Activated CD4-positive, alpha-beta T cell treated with anti-CD3 and anti-CD28 coated beads, Interleukin-2, amount 50 U/mL, for 24 hours (primary cell): Measurements from ENCODE around the gene RIOK2.
"Not testable (repeated sequence)": the region's sequence is repeated elsewhere in the genome, so short reads cannot be mapped to it uniquely, and the experiment has no call there.

Experiments
- DNase-seq, 2 donors: peaks; one replicate each; pipeline ENCODE4 v3.0.0-alpha.2; 2020; ENCODE audit warnings: low read depth in 1 of 2, low spot score in 1 of 2

RIOK2 gene

GRCh38 chr5:97171703-97172102, 11.3 kb downstream of the RIOK2 start:
- DNase-seq, result no peak

GRCh38 chr5:97167435-97167834, 15.6 kb downstream of the RIOK2 start:
- DNase-seq, result no peak

- no peak for DNase-seq
These were observed 17.3 kb downstream of the RIOK2 start for GRCh38 chr5:97165726-97166125.

- no peak for DNase-seq
These were observed 18.2 kb downstream of the RIOK2 start for GRCh38 chr5:97164846-97165245.

- DNase-seq, result no peak
These were observed 19.2 kb downstream of the RIOK2 start for GRCh38 chr5:97163790-97164285.

GRCh38 chr5:97163360-97163764, 19.7 kb downstream of the RIOK2 start:
- DNase-seq, result no peak

GRCh38 chr5:97162045-97162444, 21.0 kb downstream of the RIOK2 start:
- peak in 1 of 2 donors; percentile 51 for DNase-seq

GRCh38 chr5:97157689-97158088, 25.4 kb downstream of the RIOK2 start:
- DNase-seq, result no peak

- DNase-seq, result no peak
These were observed 31.7 kb downstream of the RIOK2 start for GRCh38 chr5:97151370-97151769.

GRCh38 chr5:97150401-97150800, 32.6 kb downstream of the RIOK2 start:
- no peak for DNase-seq

- DNase-seq, result no peak
These were observed 33.3 kb downstream of the RIOK2 start for GRCh38 chr5:97149709-97150108.

GRCh38 chr5:97148288-97148687, 34.8 kb downstream of the RIOK2 start:
- no peak for DNase-seq

GRCh38 chr5:97143704-97144103, 39.3 kb downstream of the RIOK2 start:
- DNase-seq, result no peak

GRCh38 chr5:97142521-97143254, 40.4 kb downstream of the RIOK2 start, which contains the start of gene LIX1:
Gene LIX1 (minus strand): TSS chr5:97142611. CDS start chr5:97142576, 35 bp downstream.
- no peak for DNase-seq

- no peak for DNase-seq
These were observed 41.5 kb downstream of the RIOK2 start for GRCh38 chr5:97141539-97141938.

- DNase-seq, result no peak
These were observed 42.0 kb downstream of the RIOK2 start for GRCh38 chr5:97141031-97141430.

- not testable (repeated sequence) for DNase-seq
These were observed 42.8 kb downstream of the RIOK2 start for GRCh38 chr5:97140250-97140649.

GRCh38 chr5:97136475-97136874, 46.6 kb downstream of the RIOK2 start:
- no peak for DNase-seq

GRCh38 chr5:97135868-97136267, 47.2 kb downstream of the RIOK2 start:
- no peak for DNase-seq

- no peak for DNase-seq
These were observed 48.4 kb downstream of the RIOK2 start for GRCh38 chr5:97134634-97135033.

- no peak for DNase-seq
These were observed 49.9 kb downstream of the RIOK2 start for GRCh38 chr5:97133101-97133500.

GRCh38 chr5:97131921-97132320, 51.1 kb downstream of the RIOK2 start:
- DNase-seq, result no peak

- no peak for DNase-seq
These were observed 51.8 kb downstream of the RIOK2 start for GRCh38 chr5:97131139-97131710.
